IPS DF 4.7 (cell line): ENCODE measurements around the gene XRCC6.
"Not testable (repeated sequence)": the region's sequence is repeated elsewhere in the genome, so short reads cannot be mapped to it uniquely, and the experiment has no call there.

Experiments
- DNase-seq: peaks from one replicate; pipeline ENCODE4 v3.0.0-alpha.2; 2013; ENCODE audit warnings: low spot score; ENCODE audit errors: extremely low read depth

Gene XRCC6

DNA sequence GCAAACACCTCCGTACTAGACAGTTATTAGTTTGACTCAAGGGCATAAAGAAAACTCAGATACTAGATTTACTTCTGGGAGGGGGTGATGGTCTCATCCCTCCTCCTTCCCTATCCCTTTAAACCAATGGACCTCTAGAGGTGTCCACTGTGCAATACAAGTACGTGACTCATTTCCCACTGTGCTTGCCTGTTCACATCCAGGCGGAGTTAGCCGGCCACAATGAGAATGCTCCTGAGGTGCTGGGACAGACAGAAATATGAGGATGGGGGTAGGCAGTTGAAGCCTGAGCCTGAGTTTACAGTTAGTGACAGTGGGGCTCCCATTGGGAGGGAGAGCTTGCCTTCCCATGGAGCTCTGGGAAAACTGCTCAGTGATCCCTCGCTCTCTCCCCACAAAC is 23.0 kb upstream of the XRCC6 start:
- DNase-seq = no peak

DNA sequence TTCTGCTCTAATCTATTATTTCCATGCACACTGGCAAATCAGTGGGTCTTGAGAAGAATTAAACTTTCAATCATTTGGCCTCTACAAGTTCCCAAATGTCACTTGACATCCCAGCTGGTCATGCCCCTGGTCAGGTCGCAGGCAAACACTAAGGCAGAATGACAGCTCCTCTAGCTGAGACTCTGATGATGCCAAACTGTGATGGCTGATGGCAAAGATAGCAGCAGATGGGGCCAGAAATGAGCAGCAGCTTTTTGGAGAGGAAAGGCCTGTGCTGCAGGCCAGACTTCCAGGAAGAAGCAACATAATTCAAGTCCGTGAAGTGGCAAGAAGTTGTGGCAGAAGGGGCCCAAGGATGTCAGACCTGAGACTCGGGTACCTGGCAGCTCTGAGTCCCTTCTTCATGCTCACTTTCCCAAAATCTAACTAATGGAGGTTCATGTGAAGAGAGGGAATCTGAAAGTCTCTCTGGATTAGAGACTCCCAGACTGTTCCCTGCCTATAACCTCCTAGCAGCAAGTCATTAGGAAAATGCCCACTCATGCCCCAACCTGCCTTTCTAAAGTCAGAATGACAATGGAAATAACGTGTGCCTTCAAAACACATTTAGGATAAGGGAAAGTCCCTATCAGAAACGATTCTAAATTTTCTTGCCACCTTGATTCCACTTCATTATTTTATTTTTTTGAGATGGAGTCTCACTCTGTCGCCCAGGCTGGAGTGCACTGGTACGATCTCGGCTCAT is 22.0 kb upstream of the XRCC6 start:
- no peak for DNase-seq

DNA sequence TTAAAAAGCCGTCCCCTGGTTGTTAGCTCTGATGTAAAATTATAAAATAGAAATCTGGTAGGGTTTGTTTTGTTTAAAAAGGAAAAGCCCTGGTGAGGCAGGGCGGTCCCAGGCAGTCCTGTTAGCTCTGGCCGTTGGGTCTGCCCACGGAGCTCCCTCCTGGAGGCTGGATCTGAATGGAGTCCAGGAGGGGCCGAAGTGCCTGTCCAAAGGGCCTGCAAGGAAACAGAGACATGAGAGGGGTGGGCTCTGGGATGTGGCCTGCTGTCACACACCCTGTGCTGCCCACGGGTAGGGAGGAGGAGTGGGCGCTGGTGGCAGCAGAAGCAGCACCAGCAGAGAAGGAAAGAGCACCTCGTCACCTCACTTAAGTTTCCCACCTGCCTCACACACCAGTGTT is 20.1 kb upstream of the XRCC6 start:
- no peak for DNase-seq

DNA sequence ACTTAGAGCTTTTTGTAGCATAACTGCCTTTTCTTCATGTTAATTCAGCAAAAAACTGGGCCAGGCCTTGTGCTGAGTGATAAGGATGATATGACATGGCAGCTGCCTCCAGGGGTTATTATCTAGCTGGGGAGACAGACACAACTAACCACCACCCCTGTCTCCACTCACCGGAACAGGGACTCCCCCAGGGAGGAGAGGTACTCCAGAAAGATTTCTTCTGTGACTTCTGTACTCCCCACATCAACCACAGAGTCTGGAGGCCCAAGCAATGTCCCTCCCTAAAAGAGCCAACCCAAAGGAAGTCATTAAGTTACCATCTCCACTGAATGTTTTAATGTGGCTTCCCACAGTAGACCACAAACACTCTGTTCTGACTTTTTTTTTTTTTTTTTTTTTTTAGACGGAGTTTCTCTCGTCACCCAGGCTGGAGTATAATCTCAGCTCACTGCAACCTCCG is 17.2 kb upstream of the XRCC6 start:
- no peak for DNase-seq

DNA sequence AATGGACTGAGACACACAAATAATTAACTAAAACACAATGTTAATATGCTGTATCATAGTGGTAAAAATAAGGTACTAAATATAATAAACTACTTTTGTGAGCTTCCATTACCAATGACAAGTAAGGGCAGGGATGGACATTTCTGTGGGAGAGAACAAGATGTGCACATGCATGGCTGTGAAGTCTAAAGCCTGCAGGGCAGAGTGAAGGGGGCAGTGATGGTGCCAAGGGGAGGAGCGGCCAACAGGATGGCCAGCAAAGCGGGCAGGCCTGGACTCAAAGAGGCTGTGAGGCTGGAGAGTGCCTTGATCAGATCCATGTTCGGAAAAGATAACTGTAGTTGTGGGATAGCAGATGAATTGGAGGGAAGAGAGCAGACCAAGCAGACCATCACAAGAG is 12.7 kb upstream of the XRCC6 start:
- DNase-seq = no peak

DNA sequence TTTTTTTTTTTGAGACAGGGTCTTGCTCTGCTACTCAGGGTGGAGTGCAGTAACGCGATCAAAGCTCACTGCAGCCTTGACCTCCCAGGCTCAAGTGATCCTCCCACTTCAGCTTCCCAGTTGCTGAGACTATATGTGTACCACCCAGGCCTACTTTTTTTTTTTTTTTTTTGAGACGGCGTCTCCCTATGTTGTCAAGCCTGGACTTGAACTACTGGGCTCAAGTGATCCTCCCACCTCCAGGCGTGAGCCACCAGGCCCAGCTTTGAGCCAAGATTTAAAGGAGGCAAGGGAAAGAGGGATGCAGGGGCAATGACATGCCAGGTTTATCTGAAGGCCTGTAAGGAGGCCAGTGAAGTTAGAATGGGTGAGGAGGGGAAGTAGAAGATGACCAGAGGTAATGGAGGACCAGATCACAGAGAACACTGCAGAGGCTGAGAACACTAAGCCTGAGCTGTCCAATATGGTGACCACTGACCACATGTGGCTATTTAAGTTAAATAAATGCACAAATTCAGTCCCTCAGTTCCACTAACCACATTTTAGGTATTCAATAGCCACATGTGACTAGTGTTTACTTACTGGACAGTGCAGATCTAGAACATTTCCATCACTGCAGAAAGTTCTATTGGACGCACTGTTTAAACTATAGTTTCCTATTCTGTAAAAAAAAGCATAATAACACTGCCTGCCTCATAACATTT is 8.3 kb upstream of the XRCC6 start:
- DNase-seq = no peak

DNA sequence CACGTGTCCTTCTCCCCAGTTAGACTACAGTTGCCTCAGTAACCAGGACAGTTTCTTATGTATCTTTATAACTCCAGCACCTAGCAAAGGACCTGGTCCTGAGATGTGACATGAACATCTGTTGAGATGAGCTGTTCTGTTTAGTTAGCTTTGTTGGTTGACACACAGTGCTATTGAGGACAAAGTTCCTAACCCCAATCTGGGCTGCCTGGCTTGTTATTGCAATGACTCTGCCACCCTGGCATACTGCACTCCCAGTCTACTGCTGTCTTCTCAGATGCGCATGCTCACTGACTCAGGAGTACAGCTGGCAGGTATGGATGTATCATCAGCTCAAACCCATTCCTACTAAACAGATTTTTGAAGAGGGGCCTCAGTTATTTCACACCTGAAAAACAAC is 7.6 kb upstream of the XRCC6 start:
- DNase-seq = no peak

DNA sequence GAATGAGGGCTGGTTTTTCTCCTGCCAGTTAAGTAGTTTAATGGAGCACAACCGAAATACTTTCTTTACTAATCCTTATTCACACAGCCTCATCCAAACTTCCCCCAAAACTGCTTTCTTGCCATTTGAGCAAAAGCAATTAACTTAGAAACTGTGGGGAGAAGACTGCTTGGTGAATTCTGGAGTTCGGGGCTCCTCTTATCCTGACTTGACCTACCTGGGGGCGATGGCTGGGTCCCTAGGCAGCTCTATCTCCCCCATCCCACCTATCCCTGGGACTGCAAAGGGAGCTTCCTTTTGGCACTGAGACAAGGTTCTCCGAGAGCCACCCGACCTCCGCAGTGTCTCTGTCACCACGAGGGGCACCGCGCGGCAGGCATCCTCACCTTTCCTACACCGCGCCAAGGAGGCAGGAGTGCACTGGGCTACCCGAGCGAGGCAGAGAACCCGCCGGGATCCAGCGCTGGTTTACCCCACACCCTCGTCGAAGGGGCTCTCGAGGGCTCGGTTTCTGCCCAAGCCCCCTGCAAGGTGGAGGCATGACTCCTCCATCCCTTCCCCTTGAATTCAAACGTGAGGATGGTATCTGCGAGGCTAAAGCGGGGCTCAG is 1.0 kb upstream of the XRCC6 start:
- DNase-seq = no peak

DNA sequence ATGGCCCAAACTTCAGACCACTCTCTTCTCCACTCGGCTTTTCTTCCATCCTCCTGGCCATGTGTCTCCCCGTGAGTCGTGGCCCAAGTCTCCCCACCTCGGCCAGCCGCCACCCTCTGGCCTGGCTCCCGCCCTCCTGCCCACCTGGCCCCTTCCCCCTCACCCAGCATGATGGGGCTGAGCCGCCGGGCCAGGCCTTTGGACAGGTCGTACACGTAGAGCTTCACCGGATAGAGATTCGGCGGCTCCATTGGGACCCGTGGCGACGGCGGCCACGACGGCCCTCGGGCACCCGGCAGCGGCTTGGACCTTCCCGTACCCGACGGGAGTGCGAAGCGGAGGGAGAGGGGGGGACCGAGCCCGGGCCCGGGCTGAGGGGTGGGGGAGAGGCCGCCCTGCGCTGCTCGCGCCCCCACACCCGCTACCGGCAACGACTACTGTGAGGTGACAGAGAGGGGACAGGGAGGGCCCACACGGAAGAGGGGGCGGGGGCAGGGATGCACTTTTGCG is 451 bp upstream of the XRCC6 start, which contains the start of gene DESI1:
Gene DESI1 (minus strand): TSS at position 455 of the 510 bp plus-strand sequence. CDS start 204 bp downstream, at position 251.
- DNase-seq = no peak

DNA sequence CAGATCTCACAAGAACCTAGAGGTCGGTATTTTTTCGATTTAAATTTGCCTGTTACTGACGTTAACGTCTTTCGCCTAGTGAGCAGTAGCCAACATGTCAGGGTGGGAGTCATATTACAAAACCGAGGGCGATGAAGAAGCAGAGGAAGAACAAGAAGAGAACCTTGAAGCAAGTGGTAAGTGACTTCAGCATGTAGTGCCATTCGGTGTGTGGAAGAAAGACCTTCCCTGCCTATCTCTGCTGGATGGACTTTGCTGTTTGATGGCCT is 750 bp downstream of the XRCC6 start:
- no peak for DNase-seq

DNA sequence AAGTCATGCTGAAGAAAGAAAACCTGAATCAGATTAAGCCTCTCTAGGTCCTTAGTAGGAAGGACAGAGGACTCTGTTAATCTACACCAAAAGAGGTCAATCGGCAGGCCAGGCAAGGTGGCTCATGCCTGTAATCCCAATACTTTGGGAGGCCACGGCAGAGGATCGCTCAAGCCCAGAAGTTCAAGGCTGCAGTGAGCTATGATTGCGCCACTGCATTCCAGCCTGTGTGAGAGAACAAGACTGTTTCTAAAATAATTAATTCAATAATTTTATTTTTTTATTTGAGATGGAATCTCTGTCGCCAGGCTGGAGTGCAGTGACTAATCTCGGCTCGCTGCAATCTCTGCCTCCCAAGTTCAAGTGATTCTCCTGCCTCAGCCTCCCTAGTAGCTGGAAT is 4.5 kb downstream of the XRCC6 start:
- DNase-seq = no peak

DNA sequence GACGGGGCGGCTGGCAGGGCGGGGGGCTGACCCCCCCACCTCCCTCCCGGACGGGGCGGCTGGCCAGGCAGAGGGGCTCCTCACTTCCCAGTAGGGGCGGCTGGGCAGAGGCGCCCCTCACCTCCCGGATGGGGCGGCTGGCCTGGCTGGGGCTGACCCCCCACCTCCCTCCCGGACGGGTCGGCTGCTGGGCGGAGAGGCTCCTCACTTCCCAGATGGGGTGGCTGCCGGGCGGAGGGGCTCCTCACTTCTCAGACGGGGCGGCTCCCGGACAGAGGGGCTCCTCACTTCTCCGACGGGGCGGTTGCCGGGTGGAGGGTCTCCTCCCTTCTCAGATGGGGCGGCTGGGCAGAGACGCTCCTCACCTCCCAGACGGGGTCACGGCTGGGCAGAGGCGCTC is 10.0 kb downstream of the XRCC6 start:
- DNase-seq = not testable (repeated sequence)

DNA sequence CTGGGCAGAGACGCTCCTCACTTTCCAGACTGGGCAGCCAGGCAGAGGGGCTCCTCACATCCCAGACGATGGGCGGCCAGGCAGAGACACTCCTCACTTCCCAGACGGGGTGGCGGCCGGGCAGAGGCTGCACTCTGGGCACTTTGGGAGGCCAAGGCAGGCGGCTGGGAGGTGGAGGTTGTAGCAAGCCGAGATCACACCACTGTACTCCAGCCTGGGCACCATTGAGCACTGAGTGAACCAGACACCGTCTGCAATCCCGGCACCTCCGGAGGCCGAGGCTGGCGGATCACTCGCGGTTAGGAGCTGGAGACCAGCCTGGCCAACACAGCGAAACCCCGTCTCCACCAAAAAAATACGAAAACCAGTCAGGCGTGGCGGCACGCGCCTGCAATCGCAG is 10.5 kb downstream of the XRCC6 start:
- DNase-seq = not testable (repeated sequence)

DNA sequence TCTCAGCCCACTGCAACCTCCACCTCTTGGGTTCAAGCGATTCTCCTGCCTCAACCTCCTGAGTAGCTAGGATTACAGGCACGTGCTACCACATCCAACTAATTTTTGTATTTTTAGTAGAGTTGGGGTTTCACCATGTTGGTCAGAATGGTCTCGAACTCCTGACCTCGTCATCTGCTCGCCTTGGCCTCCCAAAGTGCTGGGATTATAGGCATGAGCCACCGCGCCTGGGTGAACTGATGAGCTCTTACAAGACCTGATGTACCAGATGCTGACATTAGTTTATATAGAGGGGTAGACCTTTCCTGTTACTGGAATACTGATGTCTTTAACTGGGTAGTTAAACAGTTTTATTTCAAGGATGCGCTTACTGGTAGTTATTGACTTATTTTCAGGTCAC is 13.5 kb downstream of the XRCC6 start:
- DNase-seq = not testable (repeated sequence)

DNA sequence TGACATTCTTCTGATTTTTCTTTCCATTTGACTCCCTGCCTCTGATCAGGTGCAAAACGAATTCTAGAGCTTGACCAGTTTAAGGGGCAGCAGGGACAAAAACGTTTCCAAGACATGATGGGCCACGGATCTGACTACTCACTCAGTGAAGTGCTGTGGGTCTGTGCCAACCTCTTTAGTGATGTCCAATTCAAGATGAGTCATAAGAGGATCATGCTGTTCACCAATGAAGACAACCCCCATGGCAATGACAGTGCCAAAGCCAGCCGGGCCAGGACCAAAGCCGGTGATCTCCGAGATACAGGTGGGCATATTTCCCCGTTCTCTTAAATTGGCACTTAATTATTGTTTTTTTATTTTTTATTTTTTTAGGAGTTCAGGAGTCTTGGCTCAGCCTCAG is 15.4 kb downstream of the XRCC6 start:
- DNase-seq = no peak

DNA sequence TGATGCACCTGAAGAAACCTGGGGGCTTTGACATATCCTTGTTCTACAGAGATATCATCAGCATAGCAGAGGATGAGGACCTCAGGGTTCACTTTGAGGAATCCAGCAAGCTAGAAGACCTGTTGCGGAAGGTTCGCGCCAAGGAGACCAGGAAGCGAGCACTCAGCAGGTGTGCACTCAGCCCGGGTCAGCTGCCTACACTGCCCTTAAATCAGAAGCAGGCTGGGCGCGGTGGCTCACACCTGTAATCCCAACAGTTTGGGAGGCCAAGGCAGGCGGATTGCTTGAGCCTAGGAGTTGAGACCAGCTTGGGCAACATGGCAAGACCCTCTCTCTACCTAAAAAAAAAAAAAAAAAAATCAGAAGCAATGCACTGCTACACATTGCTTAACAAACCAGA is 16.5 kb downstream of the XRCC6 start:
- DNase-seq = not testable (repeated sequence)

DNA sequence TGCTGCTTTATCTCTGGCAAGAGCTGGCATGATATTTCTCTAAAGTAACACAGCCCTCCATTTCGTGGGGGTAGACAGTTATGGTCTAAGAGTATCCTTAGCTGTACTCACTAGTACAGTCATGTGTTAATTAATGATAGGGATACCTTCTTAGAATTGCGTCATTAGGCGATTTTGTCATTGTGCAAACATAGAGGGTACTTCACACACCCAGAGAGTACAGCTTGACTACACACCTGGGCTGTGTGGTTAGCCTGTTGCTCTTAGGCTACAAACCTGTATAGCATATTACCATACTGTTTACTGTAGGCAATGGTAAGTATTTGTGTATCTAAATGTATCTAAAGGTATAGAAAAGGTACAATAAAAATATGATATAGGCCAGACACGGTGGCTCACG is 17.0 kb downstream of the XRCC6 start:
- no peak for DNase-seq

DNA sequence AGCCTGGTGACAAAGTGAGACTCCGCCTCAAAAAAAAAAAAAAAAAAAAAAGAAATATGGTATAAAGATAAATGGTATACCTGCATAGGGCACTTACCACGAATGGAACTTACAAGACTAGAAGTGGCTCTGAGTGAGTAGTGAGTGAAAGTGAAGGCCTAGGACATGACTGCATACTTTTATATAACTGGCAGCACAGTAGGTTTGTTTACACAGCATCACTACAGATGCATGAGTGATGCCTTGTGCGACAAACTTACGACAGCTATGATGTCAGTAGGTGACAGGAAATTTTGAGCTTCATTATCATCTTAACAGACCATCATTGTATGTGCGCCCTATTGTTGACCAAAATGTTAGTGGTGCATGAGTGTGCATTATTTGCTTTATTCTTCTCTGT is 17.7 kb downstream of the XRCC6 start:
- DNase-seq = no peak

DNA sequence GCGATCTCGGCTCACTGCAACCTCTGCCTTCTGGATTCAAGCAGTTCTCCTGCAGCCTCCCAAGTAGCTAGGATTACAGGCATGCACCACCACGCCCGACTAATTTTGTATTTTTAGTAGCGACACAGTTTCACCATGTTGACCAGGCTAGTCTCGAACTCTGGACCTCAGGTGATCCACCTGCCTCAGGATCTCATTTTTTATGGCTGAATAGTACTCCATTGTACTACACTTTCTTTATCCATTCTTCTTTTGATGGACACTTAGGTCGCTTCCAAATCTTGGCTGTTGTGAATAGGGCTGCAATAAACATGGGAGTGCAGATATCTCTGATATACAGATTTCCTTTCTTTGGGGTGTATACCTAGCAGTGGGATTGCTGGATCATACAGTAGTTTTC is 20.8 kb downstream of the XRCC6 start:
- DNase-seq = no peak

DNA sequence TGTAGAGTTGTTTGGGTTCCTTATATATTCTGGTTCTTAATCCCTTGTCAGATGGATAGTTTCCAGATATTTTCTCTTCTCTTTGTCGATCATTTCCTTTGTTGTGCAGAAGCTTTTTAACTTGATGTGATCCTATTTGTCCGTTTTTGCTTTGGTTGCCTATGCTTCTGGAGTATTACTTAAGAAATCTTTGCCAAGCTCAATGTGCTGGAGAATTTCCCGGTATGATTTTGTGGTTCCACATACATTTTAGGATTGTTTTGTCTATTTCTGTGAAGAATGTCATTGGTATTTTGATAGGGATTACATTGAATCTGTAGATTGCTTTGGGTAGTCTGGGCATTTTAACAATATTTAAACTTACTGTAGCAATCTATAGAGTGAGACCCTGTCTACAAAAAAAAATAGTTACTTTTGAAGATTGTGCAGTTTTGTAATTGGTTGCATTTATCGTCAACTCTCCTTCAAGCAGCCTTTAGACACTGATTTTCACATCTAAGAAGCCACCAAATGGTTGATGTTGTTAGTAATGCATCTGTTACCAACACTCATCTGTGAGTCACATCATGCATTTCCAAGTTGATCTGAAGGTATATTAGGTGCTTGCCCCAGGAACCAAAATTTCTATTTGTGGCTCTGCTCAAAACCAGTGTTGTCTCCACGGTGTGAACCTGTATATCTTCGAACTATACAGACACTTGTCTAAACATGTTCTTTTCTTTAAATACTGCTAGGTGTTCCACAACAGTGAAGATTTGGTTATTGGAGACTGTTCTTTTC is 21.4 kb downstream of the XRCC6 start:
- no peak for DNase-seq

DNA sequence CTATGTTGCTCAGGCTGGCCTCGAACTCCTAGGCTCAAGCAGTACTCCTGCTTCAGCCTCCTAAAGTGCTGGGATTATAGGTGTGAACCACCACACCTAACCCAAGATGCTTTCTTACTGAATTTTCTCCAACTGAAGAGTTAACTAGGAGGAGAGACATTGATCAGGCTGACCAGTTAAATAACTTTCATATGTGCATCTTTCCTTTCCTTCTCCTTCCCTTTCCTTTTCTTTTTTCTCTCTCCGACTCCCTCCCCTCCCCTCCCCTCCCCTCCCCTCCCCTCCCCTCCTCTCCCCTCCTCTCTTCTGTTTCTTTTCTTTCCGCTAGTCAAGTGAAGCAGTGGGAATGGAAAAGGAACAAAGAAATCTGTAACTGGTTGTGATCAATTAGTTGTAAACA is 26.7 kb downstream of the XRCC6 start:
- DNase-seq = no peak

DNA sequence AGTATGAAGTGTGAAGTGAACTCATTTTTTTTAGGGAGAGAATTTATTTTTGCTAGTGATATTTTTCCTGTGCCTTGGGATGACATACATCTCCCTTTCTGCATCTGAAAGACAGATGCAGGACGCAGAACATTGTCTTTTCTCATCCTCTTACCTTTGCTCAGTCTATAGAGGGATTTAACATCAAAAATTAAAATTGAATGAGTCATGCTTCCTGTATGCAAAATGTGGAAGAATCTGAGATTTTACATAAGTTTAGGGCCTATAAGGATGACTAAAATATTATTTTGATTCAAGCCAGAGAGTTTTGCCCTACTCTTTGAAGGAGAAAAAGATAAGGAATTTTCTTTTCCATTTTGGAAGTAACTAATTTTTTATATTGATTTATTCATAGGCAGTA is 27.3 kb downstream of the XRCC6 start:
- DNase-seq = no peak
